ENCODE measurements around the gene NTM. TPM values are rescaled to one million over a fixed set of nuclear protein-coding genes. Genes with fewer than 3 reads are reported as not detected.

Gene NTM
- total RNA-seq, 1 experiment from 2014 or later = 8.6 TPM

- H3K4me3 ChIP-seq (ENCODE audit: low read depth, low read length, poor library complexity, severe bottlenecking) = no peak overlapping the region
- DNase-seq (ENCODE audit: low spot score) = no peak
- POLR2A ChIA-PET (ENCODE audit: low non-redundant PET) = no interaction called here
- peaks cover 1% of the 10 kb centered on the region for H3K27me3 ChIP-seq (replicated peaks; ENCODE audit: insufficient read depth, low read depth, low read length, poor library complexity)
- no TSS peak for BruUV-seq (replicated peaks)
- CTCF ChIA-PET = no interaction called here
- H3K27ac ChIP-seq (ENCODE audit: low read depth, low read length, poor library complexity, severe bottlenecking) = no peak overlapping the region
- no peaks in the 10 kb centered on the region for H3K36me3 ChIP-seq (ENCODE audit: insufficient read depth, low read length, poor library complexity, severe bottlenecking)
- TF ChIP-seq EZH2 (IDR thresholded peaks at IDR 0.05; ENCODE audit: borderline replicate concordance, low read depth, low read length, poor library complexity, severe bottlenecking) (no peak), CTCF (conservative IDR thresholded peaks at IDR 0.05; ENCODE audit: low read depth, low read length) (no peak)
- intact Hi-C loops (cut with micrococcal nuclease; ENCODE audit: unreplicated experiment) = no loop called here
- no peaks in the 10 kb centered on the region for H3K9me3 ChIP-seq (ENCODE audit: low read depth, low read length, poor library complexity, severe bottlenecking)
- H3K4me1 ChIP-seq (ENCODE audit: insufficient read depth, low read length, poor library complexity, severe bottlenecking) = peaks cover 8% of the 10 kb centered on the region
These were observed 558.6 kb downstream of the NTM start for GRCh38 chr11:131928992-131929391.

GRCh38 chr11:131932584-131933325 lies 562.3 kb downstream of the NTM start:
- BruUV-seq (replicated peaks) = no TSS peak
- DNase-seq (ENCODE audit: low spot score) = no peak
- POLR2A ChIA-PET (ENCODE audit: low non-redundant PET) = no interaction called here
- Histone ChIP-seq H3K4me1 (ENCODE audit: insufficient read depth, low read length, poor library complexity, severe bottlenecking) (peaks cover under 1% of the 10 kb centered on the region), H3K9me3 (ENCODE audit: low read depth, low read length, poor library complexity, severe bottlenecking) (no peaks in the 10 kb centered on the region), H3K4me3 (ENCODE audit: low read depth, low read length, poor library complexity, severe bottlenecking) (no peak overlapping the region), H3K36me3 (ENCODE audit: insufficient read depth, low read length, poor library complexity, severe bottlenecking) (no peaks in the 10 kb centered on the region), H3K27me3 (replicated peaks; ENCODE audit: insufficient read depth, low read depth, low read length, poor library complexity) (peaks cover 6% of the 10 kb centered on the region), H3K27ac (ENCODE audit: low read depth, low read length, poor library complexity, severe bottlenecking) (no peak overlapping the region)
- intact Hi-C loops (cut with micrococcal nuclease; ENCODE audit: unreplicated experiment) = no loop called here
- TF ChIP-seq CTCF (conservative IDR thresholded peaks at IDR 0.05; ENCODE audit: low read depth, low read length) (no peak), EZH2 (IDR thresholded peaks at IDR 0.05; ENCODE audit: borderline replicate concordance, low read depth, low read length, poor library complexity, severe bottlenecking) (no peak)
- CTCF ChIA-PET = no interaction called here

GRCh38 chr11:131934006-131934405 lies 563.6 kb downstream of the NTM start:
- TF ChIP-seq CTCF (conservative IDR thresholded peaks at IDR 0.05; ENCODE audit: low read depth, low read length) (no peak), EZH2 (IDR thresholded peaks at IDR 0.05; ENCODE audit: borderline replicate concordance, low read depth, low read length, poor library complexity, severe bottlenecking) (no peak)
- DNase-seq (ENCODE audit: low spot score) = no peak
- no TSS peak for BruUV-seq (replicated peaks)
- Histone ChIP-seq H3K4me3 (ENCODE audit: low read depth, low read length, poor library complexity, severe bottlenecking) (no peak overlapping the region), H3K27ac (ENCODE audit: low read depth, low read length, poor library complexity, severe bottlenecking) (no peak overlapping the region), H3K36me3 (ENCODE audit: insufficient read depth, low read length, poor library complexity, severe bottlenecking) (no peaks in the 10 kb centered on the region), H3K27me3 (replicated peaks; ENCODE audit: insufficient read depth, low read depth, low read length, poor library complexity) (peaks cover 6% of the 10 kb centered on the region), H3K9me3 (ENCODE audit: low read depth, low read length, poor library complexity, severe bottlenecking) (no peaks in the 10 kb centered on the region), H3K4me1 (ENCODE audit: insufficient read depth, low read length, poor library complexity, severe bottlenecking) (peaks cover 10% of the 10 kb centered on the region)
- intact Hi-C loops (cut with micrococcal nuclease; ENCODE audit: unreplicated experiment) = no loop called here
- ChIA-PET POLR2A (ENCODE audit: low non-redundant PET) (no interaction called here), CTCF (interaction anchor here (0.7 kb wide), 1 partner anchor 42 kb away, joined by 4 read pairs; no protein-coding TSS in a partner anchor)
